B cell (primary cell): ENCODE results near the gene CPED1. TPM values are rescaled to one million over a fixed set of nuclear protein-coding genes. Genes with fewer than 3 reads are reported as not detected.

ENCODE experiments used
- ATAC-seq: fragments of 200-7000 bp; cut with Tn5 transposase; one replicate; pipeline ENCODE4 v1.10.0; 2021; ENCODE audit warnings: low read depth, mild to moderate bottlenecking, moderate number of reproducible peaks, moderate library complexity
- CTCF ChIA-PET: fragments of 350-600 bp; sonication (Branson Sonifier 250); formaldehyde crosslinking; loops from one replicate; lab custom pipeline; 2021; ENCODE audit warnings: antibody characterized with exemption, inconsistent platforms; lab: Charles Lee
- POLR2A ChIA-PET: fragments of 350-600 bp; sonication (Branson Sonifier 250); formaldehyde crosslinking; loops from one replicate; lab custom pipeline; 2021; ENCODE audit warnings: antibody characterized with exemption; lab: Charles Lee
- DNase-seq: peaks from one replicate; pipeline ENCODE4 v3.0.0; 2013
- H2AFZ ChIP-seq: 2 replicates; pipeline ENCODE4 v1.6.1; 2012; ENCODE audit warnings: mild to moderate bottlenecking, low read depth, low read length; ENCODE audit not compliant: insufficient read depth, poor library complexity, severe bottlenecking
- H3K27ac ChIP-seq, 2 donors: 1 replicate in 1 of 2; 2 replicates in 1 of 2; pipeline ENCODE4 v1.5.1; 2012 to 2013; ENCODE audit warnings: low read length in 2 of 2, mild to moderate bottlenecking in 2 of 2, moderate library complexity in 1 of 2
- H3K27me3 ChIP-seq, 4 experiments: fragments of 200-600 bp in 1 of 4; sonication (generic) in 1 of 4; replicated peaks in 1 of 4; 1 replicate in 2 of 4; 2 replicates in 2 of 4; pipeline versions ENCODE4 v1.6.1 to v1.7.0; 2013 to 2016; ENCODE audit warnings: low read length in 3 of 4, mild to moderate bottlenecking in 2 of 4, mixed read lengths in 1 of 4, moderate library complexity in 1 of 4; ENCODE audit not compliant: insufficient read depth in 4 of 4, control insufficient read depth in 3 of 4; ENCODE audit errors: control extremely low read depth in 1 of 4
- H3K36me3 ChIP-seq, 2 experiments: replicated peaks in 1 of 2; 1 replicate in 1 of 2; 2 replicates in 1 of 2; pipeline versions ENCODE4 v1.6.1 to v1.7.1; 2013; ENCODE audit warnings: low read length in 1 of 2; ENCODE audit not compliant: insufficient read depth in 2 of 2, control insufficient read depth in 1 of 2; ENCODE audit errors: control extremely low read depth in 1 of 2, extremely low read depth in 1 of 2
- H3K4me1 ChIP-seq, 2 donors: fragments of 200-600 bp in 1 of 2; sonication (generic) in 1 of 2; 1 replicate in 1 of 2; 2 replicates in 1 of 2; pipeline versions ENCODE4 v1.5.1 to v1.6.1; 2013 to 2017; ENCODE audit warnings: low read length in 2 of 2; ENCODE audit not compliant: control insufficient read depth in 2 of 2, insufficient read depth in 2 of 2
- H3K4me2 ChIP-seq: replicated peaks from 2 replicates; pipeline ENCODE3; 2012; ENCODE audit warnings: mild to moderate bottlenecking, low read depth, low read length; ENCODE audit not compliant: poor library complexity, severe bottlenecking
- H3K4me3 ChIP-seq, 5 experiments: fragments of 200-600 bp in 1 of 5; sonication (generic) in 1 of 5; 1 replicate in 3 of 5; 2 replicates in 2 of 5; pipeline versions ENCODE4 v1.5.1 to v1.7.0; 2011 to 2016; ENCODE audit warnings: low read length in 4 of 5, mild to moderate bottlenecking in 4 of 5, low read depth in 2 of 5, control low read depth in 1 of 5, moderate library complexity in 1 of 5; ENCODE audit not compliant: insufficient read depth in 1 of 5; ENCODE audit errors: control extremely low read depth in 1 of 5, extremely low read depth in 1 of 5
- H3K79me2 ChIP-seq: fragments of 200-600 bp; sonication (generic); one replicate; pipeline ENCODE4 v1.6.0; 2016; ENCODE audit warnings: low read length; ENCODE audit not compliant: control insufficient read depth, insufficient read depth
- H3K9ac ChIP-seq: fragments of 200-600 bp; sonication (generic); 2 replicates; pipeline ENCODE4 v1.6.1; 2017; ENCODE audit warnings: mild to moderate bottlenecking, low read length, moderate library complexity
- H3K9me3 ChIP-seq, 3 donors: one replicate each; pipeline versions ENCODE4 v1.6.1 to v1.7.1; 2013; ENCODE audit warnings: low read length in 2 of 3; ENCODE audit not compliant: control insufficient read depth in 2 of 3, insufficient read depth in 1 of 3; ENCODE audit errors: control extremely low read depth in 1 of 3
- H4K20me1 ChIP-seq: 2 replicates; pipeline ENCODE4 v1.6.0; 2012; ENCODE audit warnings: mild to moderate bottlenecking, low read length; ENCODE audit not compliant: insufficient read depth, control insufficient read depth, poor library complexity, severe bottlenecking
- H3K27ac Mint-ChIP-seq: one replicate; pipeline ENCODE4 v1.8.0; 2021; ENCODE audit warnings: mixed read lengths
- H3K27me3 Mint-ChIP-seq: one replicate; pipeline ENCODE4 v1.8.0; 2021; ENCODE audit warnings: mixed read lengths
- H3K4me1 Mint-ChIP-seq: one replicate; pipeline ENCODE4 v1.8.0; 2021; ENCODE audit warnings: mixed read lengths
- H3K4me3 Mint-ChIP-seq: one replicate; pipeline ENCODE4 v1.8.0; 2021; ENCODE audit warnings: mixed read lengths
- H3K9me3 Mint-ChIP-seq: one replicate; pipeline ENCODE4 v1.8.0; 2022; ENCODE audit warnings: mixed read lengths; ENCODE audit not compliant: insufficient read depth
- CTCF ChIP-seq: fragments of 200-600 bp; IDR thresholded peaks from one replicate; pipeline ENCODE4 v1.8.0; 2022; ENCODE audit warnings: antibody characterized with exemption, mild to moderate bottlenecking
- EZH2 ChIP-seq: IDR thresholded peaks from 2 replicates; pipeline ENCODE4 v1.6.1; 2012; ENCODE audit warnings: borderline replicate concordance, low read depth, mild to moderate bottlenecking, moderate library complexity, low read length; ENCODE audit not compliant: insufficient read depth, poor library complexity, severe bottlenecking
- whole genome bisulfite sequencing: methylation state at CpG from one replicate; pipeline ENCODE4 v1.1.5; 2013; ENCODE audit warnings: missing lambda C conversion rate; ENCODE audit not compliant: insufficient coverage; 5-methylcytosine and 5-hydroxymethylcytosine counted together
- intact Hi-C: fragments of 100-400 bp; cut with micrococcal nuclease; formaldehyde crosslinking; loops from one replicate; pipeline ENCODE4 v1.10.0; 2022
- polyA plus RNA-seq: library from polyadenylated mRNA; depleted of rRNA; stranded (reverse); fragments of >200 nt; gene quantifications from 2 replicates; pipeline ENCODE4 v1.2.3, GENCODE V29; 2012
- total RNA-seq, 2 donors: library from RNA; stranded (reverse); fragments of 120-200 nt in 1 of 2; gene quantifications; 1 replicate in 1 of 2; 2 replicates in 1 of 2; pipeline versions ENCODE4 v1.2.3 to v1.2.4, GENCODE V29; 2013 to 2022

Gene CPED1
- total and polyA plus RNA-seq, 2 donors (not counting 1 experiment from before 2014, with no cell fraction given) = 0.44 to 3.8 TPM

DNA sequence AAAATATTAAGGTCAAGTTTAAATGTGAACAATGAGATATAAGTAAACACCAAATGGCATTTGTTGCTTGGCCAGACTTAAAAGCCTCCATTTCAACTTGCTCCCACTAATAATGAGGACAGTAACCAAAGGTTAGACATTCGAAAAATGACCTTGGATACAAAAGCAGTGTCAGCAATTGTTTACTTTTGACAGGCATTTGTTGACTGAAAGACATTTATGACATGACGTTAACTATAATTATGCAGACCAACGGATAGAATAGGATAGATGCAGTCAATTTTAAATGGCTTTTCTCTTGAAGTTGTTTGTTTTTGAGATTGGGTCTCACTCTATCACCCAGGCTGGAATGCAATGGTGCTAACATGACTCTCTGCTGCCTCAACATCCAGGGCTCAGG, 333.9 kb downstream of the CPED1 start:
- ATAC-seq (no peak), DNase-seq (no peak)
- H3K27ac ChIP-seq = no peak overlapping the region
- peaks cover 10% of the 10 kb centered on the region for H3K79me2 ChIP-seq
- H2AFZ ChIP-seq = no peak overlapping the region
- no peaks in the 10 kb centered on the region for H3K4me1 ChIP-seq
- no peak overlapping the region for H3K4me3 ChIP-seq
- H3K9ac ChIP-seq = no peak overlapping the region
- CTCF ChIA-PET = no interaction called here
- Mint-ChIP-seq H3K27me3 (no peaks in the 10 kb centered on the region), H3K4me3 (no peak overlapping the region), H3K9me3 (no peaks in the 10 kb centered on the region), H3K4me1 (peaks cover 9% of the 10 kb centered on the region), H3K27ac (no peak overlapping the region)
- no peak for TF ChIP-seq EZH2
- H3K36me3 ChIP-seq = no peaks in the 10 kb centered on the region
- H3K9me3 ChIP-seq = no peaks in the 10 kb centered on the region
- WGBS = 92% methylated on average over 3 of the region's 3 CpGs
- no peaks in the 10 kb centered on the region for H4K20me1 ChIP-seq
- H3K27me3 ChIP-seq = no peaks in the 10 kb centered on the region
- H3K4me2 ChIP-seq = no peak overlapping the region
- POLR2A ChIA-PET = no interaction called here
- intact Hi-C loops = no loop called here

GRCh38 chr7:121323515-121324302, 335.2 kb downstream of the CPED1 start:
- no peak overlapping the region for H3K4me3 Mint-ChIP-seq
- 75% methylated on average over 3 of the region's 5 CpGs for WGBS
- TF ChIP-seq EZH2 (no peak), CTCF (no peak)

More at GRCh38 chr7:121323515-121324302, 335.2 kb downstream of the CPED1 start:
- H4K20me1 ChIP-seq = no peaks in the 10 kb centered on the region
- no peak overlapping the region for H3K27ac ChIP-seq
- Mint-ChIP-seq H3K4me1 (peaks cover 21% of the 10 kb centered on the region), H3K27ac (no peak overlapping the region), H3K27me3 (peaks cover 3% of the 10 kb centered on the region), H3K9me3 (no peaks in the 10 kb centered on the region)
- ATAC-seq = no peak
- H3K4me3 ChIP-seq = no peak overlapping the region
- intact Hi-C loops = no loop called here
- POLR2A ChIA-PET = no interaction called here
- H2AFZ ChIP-seq = no peak overlapping the region
- H3K9me3 ChIP-seq = no peaks in the 10 kb centered on the region
- H3K27me3 ChIP-seq = no peaks in the 10 kb centered on the region
- H3K36me3 ChIP-seq = no peaks in the 10 kb centered on the region
- no peak for DNase-seq
- peaks cover 4% of the 10 kb centered on the region in 2 donors for H3K4me1 ChIP-seq
- no peak overlapping the region for H3K9ac ChIP-seq
- H3K79me2 ChIP-seq = peaks cover 10% of the 10 kb centered on the region
- CTCF ChIA-PET = interaction anchor here (1.0 to 1.7 kb wide), 4 partner anchors 10 to 196 kb away, joined by 3 to 9 read pairs (median 3); no protein-coding TSS in a partner anchor
- H3K4me2 ChIP-seq = no peak overlapping the region
